Neural progenitor cell (in vitro differentiated cells): ENCODE data around the gene ASTN2. TPM values are rescaled to one million over a fixed set of nuclear protein-coding genes. Genes with fewer than 3 reads are reported as not detected.

Experiments used
- DNase-seq: peaks from one replicate; pipeline ENCODE4 v3.0.0-alpha.2; 2016; ENCODE audit warnings: low spot score
- H2AFZ ChIP-seq: fragments of 200-600 bp; sonication (generic); replicated peaks from 2 replicates; pipeline ENCODE4 v1.6.1; 2016; ENCODE audit warnings: antibody characterized with exemption
- H3F3A ChIP-seq: fragments of 200-600 bp; sonication (generic); 2 replicates; pipeline ENCODE4 v1.6.1; 2016; ENCODE audit warnings: antibody characterized with exemption, low read depth
- H3K27ac ChIP-seq: fragments of 200-600 bp; sonication (generic); 2 replicates; pipeline ENCODE4 v1.5.1; 2016; ENCODE audit warnings: mild to moderate bottlenecking
- H3K27me3 ChIP-seq: fragments of 200-600 bp; sonication (generic); 2 replicates; pipeline ENCODE4 v1.6.1; 2016; ENCODE audit warnings: mild to moderate bottlenecking, moderate library complexity
- H3K36me3 ChIP-seq: fragments of 200-600 bp; sonication (generic); 2 replicates; pipeline ENCODE4 v1.5.1; 2016
- H3K4me1 ChIP-seq: fragments of 200-600 bp; sonication (generic); 2 replicates; pipeline ENCODE4 v1.6.1; 2016; ENCODE audit warnings: mixed run types
- H3K4me2 ChIP-seq: fragments of 200-600 bp; sonication (generic); 2 replicates; pipeline ENCODE4 v1.6.1; 2016
- H3K4me3 ChIP-seq: fragments of 200-600 bp; sonication (generic); 2 replicates; pipeline ENCODE4 v1.5.1; 2016
- H3K79me2 ChIP-seq: fragments of 200-600 bp; sonication (generic); 2 replicates; pipeline ENCODE4 v1.6.1; 2016; ENCODE audit warnings: low read depth
- H3K9ac ChIP-seq: fragments of 200-600 bp; sonication (generic); 2 replicates; pipeline ENCODE4 v1.6.1; 2016
- H3K9me3 ChIP-seq: fragments of 200-600 bp; sonication (generic); 2 replicates; pipeline ENCODE4 v1.5.1; 2016; ENCODE audit warnings: low read depth
- H4K20me1 ChIP-seq: fragments of 200-600 bp; sonication (generic); 2 replicates; pipeline ENCODE4 v1.6.1; 2016; ENCODE audit warnings: low read depth
- H3K27ac Mint-ChIP-seq: 3 replicates; pipeline ENCODE4 v1.8.0; 2021; ENCODE audit warnings: mixed read lengths
- H3K27me3 Mint-ChIP-seq: 2 replicates; pipeline ENCODE4 v1.8.0; 2022; ENCODE audit warnings: low read depth, mild to moderate bottlenecking, inconsistent platforms, moderate library complexity, mixed read lengths; ENCODE audit not compliant: insufficient read depth
- H3K36me3 Mint-ChIP-seq: 3 replicates; pipeline ENCODE4 v1.8.0; 2021; ENCODE audit warnings: mixed read lengths
- H3K4me1 Mint-ChIP-seq: 3 replicates; pipeline ENCODE4 v1.8.0; 2021; ENCODE audit warnings: mixed read lengths
- H3K4me3 Mint-ChIP-seq: 3 replicates; pipeline ENCODE4 v1.8.0; 2021; ENCODE audit warnings: mild to moderate bottlenecking, moderate library complexity, mixed read lengths
- H3K9me3 Mint-ChIP-seq: 3 replicates; pipeline ENCODE4 v1.8.0; 2020; ENCODE audit warnings: mixed read lengths
- CTCF ChIP-seq: fragments of 200-600 bp; sonication (generic); IDR thresholded peaks from 2 replicates; pipeline ENCODE4 v1.5.1; 2017; ENCODE audit warnings: antibody characterized with exemption, mild to moderate bottlenecking
- EZH2 ChIP-seq: fragments of 200-600 bp; sonication (generic); IDR thresholded peaks from 2 replicates; pipeline ENCODE4 v1.6.1; 2017; ENCODE audit warnings: antibody characterized with exemption, mild to moderate bottlenecking, moderate library complexity
- EZH2phosphoT487 ChIP-seq: fragments of 200-600 bp; sonication (generic); IDR thresholded peaks from 2 replicates; pipeline ENCODE4 v1.6.1; 2017; ENCODE audit warnings: antibody characterized with exemption
- total RNA-seq: library from RNA; depleted of rRNA; stranded (reverse); fragments of >200 nt; gene quantifications from 2 replicates; pipeline ENCODE4 v1.2.3, GENCODE V29; 2015; ENCODE audit warnings: low replicate concordance

The ASTN2 gene
- total RNA-seq, 1 donor from 2014 or later = 8.0 TPM

- Mint-ChIP-seq H3K27ac (no peak overlapping the region), H3K4me3 (no peak overlapping the region), H3K4me1 (no peaks in the 10 kb centered on the region), H3K36me3 (no peaks in the 10 kb centered on the region), H3K9me3 (peaks cover 4% of the 10 kb centered on the region), H3K27me3 (no peaks in the 10 kb centered on the region)
- H3F3A ChIP-seq = no peaks in the 10 kb centered on the region
- no peak overlapping the region for H3K4me2 ChIP-seq
- no peak for TF ChIP-seq EZH2phosphoT487
- TF ChIP-seq CTCF = no peak
- TF ChIP-seq EZH2 = no peak
- no peak overlapping the region for H2AFZ ChIP-seq
- H3K4me1 ChIP-seq = peaks cover 13% of the 10 kb centered on the region
- no peaks in the 10 kb centered on the region for H3K27me3 ChIP-seq
- no peak overlapping the region for H3K4me3 ChIP-seq
- H4K20me1 ChIP-seq = no peaks in the 10 kb centered on the region
- no peaks in the 10 kb centered on the region for H3K36me3 ChIP-seq
- DNase-seq = no peak
- no peaks in the 10 kb centered on the region for H3K9me3 ChIP-seq
- H3K79me2 ChIP-seq = no peaks in the 10 kb centered on the region
- no peak overlapping the region for H3K9ac ChIP-seq
- H3K27ac ChIP-seq = no peak overlapping the region
Observed at GRCh38 chr9:116753389-116753788, 661.5 kb downstream of the ASTN2 start.

- Histone ChIP-seq H3K79me2 (no peaks in the 10 kb centered on the region), H3K4me3 (no peak overlapping the region), H3K27me3 (no peaks in the 10 kb centered on the region), H2AFZ (no peak overlapping the region), H3K4me1 (peaks cover 13% of the 10 kb centered on the region), H3K4me2 (no peak overlapping the region), H3F3A (no peaks in the 10 kb centered on the region), H3K9ac (no peak overlapping the region), H3K27ac (no peak overlapping the region), H3K9me3 (no peaks in the 10 kb centered on the region), H4K20me1 (no peaks in the 10 kb centered on the region), H3K36me3 (no peaks in the 10 kb centered on the region)
- Mint-ChIP-seq H3K27me3 (no peaks in the 10 kb centered on the region), H3K9me3 (peaks cover 1% of the 10 kb centered on the region), H3K27ac (no peak overlapping the region), H3K36me3 (no peaks in the 10 kb centered on the region), H3K4me3 (no peak overlapping the region), H3K4me1 (no peaks in the 10 kb centered on the region)
- no peak for TF ChIP-seq EZH2phosphoT487
- no peak for TF ChIP-seq CTCF
- no peak for TF ChIP-seq EZH2
- no peak for DNase-seq
Observed at GRCh38 chr9:116750510-116750909, 664.3 kb downstream of the ASTN2 start.

- Histone ChIP-seq H3K4me3 (no peak overlapping the region), H4K20me1 (no peaks in the 10 kb centered on the region), H3K9ac (no peak overlapping the region), H3F3A (no peaks in the 10 kb centered on the region), H3K27me3 (no peaks in the 10 kb centered on the region), H2AFZ (no peak overlapping the region), H3K36me3 (no peaks in the 10 kb centered on the region), H3K4me2 (no peak overlapping the region), H3K4me1 (peaks cover 13% of the 10 kb centered on the region), H3K9me3 (no peaks in the 10 kb centered on the region), H3K27ac (no peak overlapping the region), H3K79me2 (no peaks in the 10 kb centered on the region)
- Mint-ChIP-seq H3K36me3 (no peaks in the 10 kb centered on the region), H3K9me3 (no peaks in the 10 kb centered on the region), H3K27ac (no peak overlapping the region), H3K4me3 (no peak overlapping the region), H3K4me1 (no peaks in the 10 kb centered on the region), H3K27me3 (no peaks in the 10 kb centered on the region)
- no peak for TF ChIP-seq CTCF
- no peak for TF ChIP-seq EZH2
- TF ChIP-seq EZH2phosphoT487 = no peak
- DNase-seq = no peak
Observed at GRCh38 chr9:116749772-116750171, 665.1 kb downstream of the ASTN2 start.
